Measurements from ENCODE around the gene TMC2. TPM values are rescaled to one million over a fixed set of nuclear protein-coding genes. Genes with fewer than 3 reads are reported as not detected.
"Not testable (repeated sequence)": the region's sequence is repeated elsewhere in the genome, so short reads cannot be mapped to it uniquely, and the experiment has no call there.

TMC2 gene
- total RNA-seq, 1 donor from 2014 or later: 0.12 TPM

DNA sequence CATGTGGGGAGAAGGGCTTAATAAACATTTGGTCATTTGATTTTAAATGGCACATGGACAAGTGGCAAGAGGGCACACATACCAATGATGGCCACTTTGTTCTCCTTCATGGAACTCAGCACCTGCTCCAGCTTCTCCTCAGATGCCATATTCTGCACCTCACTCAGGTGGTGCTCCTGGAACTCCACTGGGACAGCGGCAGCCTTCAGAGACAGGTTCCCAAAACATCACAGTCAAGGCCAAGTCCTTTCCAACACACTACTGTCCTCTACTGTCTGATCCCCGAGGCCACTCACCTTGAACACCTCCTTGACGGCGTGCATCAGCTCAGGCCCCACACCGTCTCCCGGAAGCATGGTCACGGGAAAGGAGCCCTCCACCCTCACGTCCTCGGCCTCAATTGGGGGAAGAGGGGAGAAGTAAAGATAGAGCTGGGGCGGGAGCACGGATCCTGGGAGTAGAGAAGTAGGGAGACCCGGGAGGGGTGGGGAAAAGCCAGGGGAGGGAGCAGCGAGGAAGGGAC, 127.1 kb downstream of the TMC2 start:
- DNase-seq (ENCODE audit: low spot score): no peak

DNA sequence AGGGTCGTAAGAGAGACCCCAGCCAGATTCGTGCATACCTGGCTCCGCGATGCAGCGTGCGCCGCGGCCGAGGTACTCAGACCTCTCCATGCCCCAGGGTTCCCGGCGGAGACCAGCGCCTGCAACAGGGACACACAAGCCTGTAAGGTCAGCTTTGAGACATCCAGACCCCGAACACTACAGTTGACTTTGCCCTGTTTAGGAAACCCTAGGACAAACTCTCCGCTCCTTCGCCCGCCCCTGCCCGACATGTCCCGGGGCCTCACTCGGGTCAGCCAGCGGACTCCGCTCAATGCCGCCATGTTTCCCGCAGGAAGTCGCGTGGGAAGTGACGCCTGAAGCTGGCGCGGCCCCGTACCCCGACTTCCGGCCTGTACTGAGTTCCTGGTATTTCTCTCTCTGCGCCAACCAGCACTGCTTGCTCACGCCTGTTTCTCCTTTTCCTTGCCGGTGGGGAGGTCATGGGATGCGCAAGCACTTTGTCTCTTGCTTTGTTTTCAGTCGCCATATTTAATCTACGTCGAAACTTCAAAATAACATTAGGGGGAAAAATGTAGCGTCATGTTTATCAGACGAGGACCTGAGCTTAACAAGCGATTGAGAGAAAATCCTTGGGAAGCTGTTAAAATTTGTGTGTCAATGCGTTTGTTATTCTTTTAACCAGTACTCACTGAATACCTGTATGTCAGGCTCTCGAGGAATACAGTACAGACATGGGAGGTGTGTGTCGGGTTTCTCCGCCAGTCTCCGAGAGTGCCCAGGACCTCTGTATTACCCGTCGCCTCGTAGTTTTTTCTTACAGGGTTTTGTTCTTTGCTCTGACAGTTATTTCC, 127.7 kb downstream of the TMC2 start, which contains the start of gene IDH3B:
Gene IDH3B (minus strand): TSS at position 330 of the 833 bp plus-strand sequence. CDS start 28 bp downstream, at position 302.
- peak; percentile 96 for DNase-seq (ENCODE audit: low spot score)

DNA sequence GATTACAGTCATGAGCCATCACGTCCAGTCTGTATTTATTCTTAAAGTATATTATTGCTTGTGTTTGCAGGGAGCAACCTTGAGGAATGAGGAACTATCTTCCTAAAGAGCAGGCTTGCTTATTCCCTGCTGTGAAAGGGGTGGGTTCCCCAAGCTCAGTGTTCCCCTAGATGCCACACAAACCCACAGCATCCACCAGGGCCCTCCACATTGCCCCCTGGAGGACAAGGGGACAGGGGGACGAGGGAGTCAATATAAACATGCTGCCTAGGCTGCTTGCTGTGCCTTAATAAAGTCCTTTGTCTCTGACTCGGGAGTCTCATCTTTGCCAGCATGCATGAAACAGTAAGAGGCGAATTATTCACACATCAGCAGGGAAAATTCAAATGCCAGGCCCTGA, 135.6 kb downstream of the TMC2 start:
- DNase-seq (ENCODE audit: low spot score): no peak

DNA sequence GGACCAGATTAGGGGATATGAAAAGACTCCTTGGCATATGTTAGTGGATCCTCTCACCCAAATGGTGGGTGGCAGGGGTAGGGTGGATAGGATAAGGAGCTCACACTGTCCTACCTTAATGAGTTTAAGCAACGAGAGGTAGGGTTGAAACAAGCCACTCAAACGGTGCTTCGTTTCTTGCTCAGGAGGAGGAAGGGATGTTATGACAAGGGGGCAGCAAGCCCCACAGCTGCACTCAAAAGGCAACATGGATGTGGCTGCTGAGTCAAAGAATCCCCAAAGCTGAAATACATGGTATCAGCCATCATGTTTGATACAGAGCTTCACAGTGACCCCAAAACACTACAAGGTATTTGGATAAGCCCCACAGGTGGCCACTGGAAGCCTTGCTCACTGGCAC, 136.1 kb downstream of the TMC2 start:
- no peak for DNase-seq (ENCODE audit: low spot score)

DNA sequence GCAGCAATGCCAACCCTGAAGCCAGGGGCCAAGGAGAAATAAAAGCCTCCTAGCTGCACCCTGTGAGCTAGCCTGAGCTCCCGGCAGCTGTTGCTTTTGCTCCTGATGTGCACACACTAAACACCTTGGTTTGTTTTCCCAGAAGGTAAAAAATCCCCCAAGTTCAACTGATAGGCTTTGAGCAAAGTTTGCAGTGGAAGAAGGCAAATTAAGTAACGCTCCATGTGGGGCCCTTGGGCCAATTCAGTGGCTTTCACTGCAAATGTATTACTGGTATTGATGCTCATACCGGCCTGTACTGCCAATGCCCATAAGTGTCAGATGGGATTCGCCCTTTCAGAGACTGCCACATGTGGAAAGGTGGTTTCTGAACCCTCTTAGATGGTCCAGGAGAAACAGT, 137.1 kb downstream of the TMC2 start:
- no peak for DNase-seq (ENCODE audit: low spot score)

DNA sequence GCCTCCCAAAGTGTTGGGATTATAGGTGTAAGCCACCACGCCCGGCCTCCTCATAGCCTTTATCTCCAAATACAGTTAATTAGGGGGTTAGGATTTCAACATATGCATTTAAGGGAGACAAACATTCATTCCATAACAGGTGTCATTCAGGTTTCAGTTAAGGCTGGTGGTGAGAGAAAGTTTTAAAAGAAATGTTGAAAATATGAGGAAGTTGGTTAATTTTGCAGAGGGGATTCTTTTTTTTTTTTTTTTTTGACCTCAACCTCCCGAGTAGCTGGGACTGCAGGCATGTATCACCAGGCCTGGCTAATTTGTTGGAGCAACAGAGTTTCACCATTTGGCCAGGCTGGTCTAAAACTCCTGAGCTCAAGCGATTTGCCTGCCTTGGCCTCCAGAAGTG, 143.7 kb downstream of the TMC2 start:
- no peak for DNase-seq (ENCODE audit: low spot score)

DNA sequence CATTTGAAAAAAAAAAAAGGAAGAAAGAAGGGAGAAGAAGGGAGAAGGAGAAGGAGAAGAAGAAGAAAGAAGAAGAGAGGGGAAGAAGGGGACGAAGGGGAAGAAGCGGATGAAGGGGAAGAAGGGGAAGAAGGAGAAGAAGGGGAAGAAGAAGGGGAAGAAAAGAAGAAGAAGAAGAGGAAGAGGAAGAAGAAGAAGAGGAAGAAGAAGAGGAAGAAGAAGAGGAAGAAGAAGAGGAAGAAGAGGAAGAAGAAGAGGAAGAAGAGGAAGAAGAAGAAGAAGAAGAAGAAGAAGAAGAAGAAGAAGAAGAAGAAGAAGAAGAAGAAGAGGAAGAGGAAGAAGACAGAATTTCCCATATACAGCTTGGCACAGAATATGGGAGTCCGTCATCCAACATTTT, 145.7 kb downstream of the TMC2 start:
- DNase-seq (ENCODE audit: low spot score): not testable (repeated sequence)

DNA sequence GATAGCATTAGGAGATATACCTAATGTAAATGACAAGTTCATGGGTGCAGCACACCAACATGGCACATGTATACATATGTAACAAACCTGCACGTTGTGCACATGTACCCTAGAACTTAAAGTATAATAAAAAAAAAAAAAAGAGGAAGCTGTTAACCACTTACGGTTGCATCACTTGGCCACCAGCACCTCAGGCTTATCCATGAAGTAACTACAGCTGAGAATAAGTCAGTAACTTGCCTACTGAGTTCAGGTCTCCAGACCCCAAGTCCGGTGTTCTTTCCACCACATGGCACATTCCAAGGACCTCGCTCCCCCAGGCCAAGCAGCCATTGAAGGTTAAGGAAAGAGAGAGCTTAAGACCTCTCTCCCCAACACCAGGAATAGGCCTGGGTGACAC, 148.4 kb downstream of the TMC2 start:
- DNase-seq (ENCODE audit: low spot score): not testable (repeated sequence)

DNA sequence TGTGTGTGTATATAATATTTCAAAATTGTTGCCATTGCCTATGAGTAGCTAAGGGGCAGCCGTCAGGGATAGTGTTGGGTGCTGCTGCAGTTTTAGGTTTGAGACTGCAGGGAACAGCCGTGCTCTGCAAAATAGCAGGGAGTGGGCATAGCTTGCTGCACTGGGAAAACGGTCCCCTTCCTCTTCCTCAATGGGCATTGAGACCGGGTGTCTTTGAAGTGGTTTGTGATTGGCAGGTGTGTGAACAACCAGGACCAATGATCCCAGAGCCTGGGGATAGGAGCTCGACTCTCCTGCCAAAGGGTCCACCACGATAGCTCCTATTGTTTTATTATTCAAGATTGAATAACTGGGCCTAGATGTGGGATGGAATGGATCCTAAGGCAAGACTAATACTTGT, 151.1 kb downstream of the TMC2 start:
- no peak for DNase-seq (ENCODE audit: low spot score)

DNA sequence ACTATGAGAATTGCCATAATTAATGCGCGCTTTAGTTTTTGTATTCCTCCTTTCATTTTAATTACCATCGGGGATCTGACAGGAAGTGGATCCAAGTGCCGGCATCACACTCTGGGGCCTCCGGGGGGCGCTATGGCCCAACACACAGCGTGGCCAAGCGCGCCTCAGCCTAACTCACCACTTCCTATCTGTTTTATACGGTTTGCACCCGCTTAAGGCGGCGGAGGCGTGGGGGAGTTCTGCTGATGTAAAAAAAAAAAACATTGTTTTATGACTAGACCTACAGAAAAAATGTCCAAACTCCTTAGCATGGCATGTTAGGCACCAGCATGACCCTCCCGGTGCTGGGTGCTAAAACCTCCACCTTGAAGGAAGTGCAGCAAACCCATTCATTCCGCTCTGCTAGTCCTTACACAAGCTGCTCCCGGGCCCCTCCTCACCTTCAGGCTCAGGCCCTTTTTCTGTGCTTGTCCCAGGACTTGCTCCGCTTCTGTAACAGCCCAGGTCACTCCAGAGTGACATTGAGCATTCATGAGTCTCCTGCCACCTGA, 151.7 kb downstream of the TMC2 start:
- peak; percentile 32 for DNase-seq (ENCODE audit: low spot score)

DNA sequence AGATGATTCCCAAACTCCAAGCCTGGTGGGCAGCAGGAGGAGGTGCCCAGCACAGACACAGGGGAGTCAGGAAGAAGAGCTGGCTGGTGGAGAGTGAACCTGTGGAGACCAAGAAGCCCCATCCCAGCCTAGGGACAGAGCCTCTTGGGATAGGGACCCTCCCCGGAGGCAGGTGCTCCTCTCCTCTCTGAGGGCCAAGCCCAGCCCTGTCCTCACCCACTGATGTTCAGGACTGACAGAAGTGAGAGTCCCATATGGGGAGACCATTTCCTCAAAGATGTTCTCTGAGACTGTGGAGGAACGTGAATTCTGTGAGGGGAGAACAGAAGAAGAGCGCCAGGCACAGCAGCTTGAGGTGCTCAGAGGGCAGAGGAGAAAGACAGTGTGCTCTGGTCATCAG, 153.8 kb downstream of the TMC2 start:
- DNase-seq (ENCODE audit: low spot score): no peak

DNA sequence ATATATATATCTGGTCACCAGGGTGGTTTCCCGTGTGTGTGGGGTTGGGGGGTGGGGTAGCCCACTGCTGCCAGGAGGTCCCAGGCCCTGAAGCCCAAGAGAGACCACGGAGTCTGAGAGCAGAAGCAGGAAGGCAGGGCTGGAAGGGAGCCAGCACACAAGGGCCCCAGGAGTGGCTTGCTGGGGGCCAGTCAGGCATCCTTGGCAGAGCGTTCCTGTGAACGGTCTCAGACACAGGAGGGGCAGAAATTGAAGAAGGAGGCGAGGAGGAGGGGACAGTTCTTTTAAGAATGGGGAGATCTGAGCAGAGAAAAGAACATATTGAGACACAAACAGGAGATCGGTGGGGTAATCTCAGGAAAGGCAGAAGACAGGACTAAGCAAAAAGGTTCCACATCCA, 154.3 kb downstream of the TMC2 start:
- no peak for DNase-seq (ENCODE audit: low spot score)

DNA sequence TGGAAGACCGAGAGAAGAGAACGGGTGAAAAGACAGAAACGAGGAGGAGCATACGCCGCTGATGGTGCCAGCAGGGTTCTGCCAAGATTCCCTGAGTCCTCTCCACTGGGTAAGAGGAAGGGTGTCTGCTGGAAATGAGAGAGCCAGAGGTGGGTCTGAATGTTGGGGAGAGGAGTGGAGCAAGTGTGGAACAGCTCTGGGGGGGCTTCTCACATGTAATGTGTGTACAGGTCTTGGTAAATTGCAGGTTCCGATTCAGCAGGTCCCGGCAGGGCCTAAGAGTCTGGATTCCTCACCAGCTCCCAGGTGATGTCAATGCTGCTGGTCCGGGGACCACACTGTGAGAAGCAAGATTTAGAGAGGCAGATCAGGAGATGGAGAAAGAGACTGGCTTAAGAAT, 154.8 kb downstream of the TMC2 start:
- DNase-seq (ENCODE audit: low spot score): no peak

Other genes starting within 250 kb of the TMC2 start
- 1.4 TPM for gene TGM3, start 240.6 kb upstream of the TMC2 start, total RNA-seq
- gene TGM6, start 155.7 kb upstream of the TMC2 start, total RNA-seq: not detected
- gene SNRPB, start 65.8 kb upstream of the TMC2 start, total RNA-seq: 85.8 TPM
- gene ZNF343, start 27.7 kb upstream of the TMC2 start, total RNA-seq: 12.3 TPM
- 82.9 TPM for gene NOP56, start 116.1 kb downstream of the TMC2 start, total RNA-seq
- 81.0 TPM for gene IDH3B, start 127.6 kb downstream of the TMC2 start, total RNA-seq
- 12.7 TPM for gene EBF4, start 156.2 kb downstream of the TMC2 start, total RNA-seq